HG03103 (cell line): ENCODE measurements around the gene RGS21.
"Not testable (repeated sequence)": the region's sequence is repeated elsewhere in the genome, so short reads cannot be mapped to it uniquely, and the experiment has no call there.

Experiments
- ATAC-seq: cut with Tn5 transposase; IDR thresholded peaks from one replicate; pipeline ENCODE4 v1.9.1; 2021; ENCODE audit warnings: low read depth; ENCODE audit not compliant: unreplicated experiment

RGS21 gene

DNA sequence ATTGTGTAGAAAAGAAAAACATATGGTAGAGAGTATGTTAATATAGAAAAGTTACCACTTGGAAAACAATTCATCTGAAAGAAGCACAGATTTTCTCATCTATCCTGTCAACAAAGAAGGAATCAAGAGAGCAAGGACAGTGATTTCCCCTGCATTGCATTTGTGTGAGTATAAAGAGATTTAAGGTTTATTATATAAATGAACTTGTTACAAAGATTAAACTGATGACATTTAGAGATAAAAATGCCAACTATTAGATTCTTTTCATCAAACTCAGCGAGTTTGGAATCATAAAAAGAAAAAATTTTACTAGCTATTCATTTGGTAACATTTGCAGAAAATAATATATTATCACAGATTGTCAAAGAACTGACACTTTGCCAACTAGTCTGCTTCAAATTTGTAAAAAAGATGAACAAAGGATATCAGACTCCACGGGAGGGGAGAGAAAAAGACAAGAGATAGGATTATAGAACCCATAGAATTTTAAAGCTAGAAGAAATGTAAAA is at the start of gene RGS21:
TSS of gene RGS21 (plus strand) at position 51 of the 509 bp plus-strand sequence. CDS start 26,045 bp downstream, outside the sequence.
- ATAC-seq, result no peak

DNA sequence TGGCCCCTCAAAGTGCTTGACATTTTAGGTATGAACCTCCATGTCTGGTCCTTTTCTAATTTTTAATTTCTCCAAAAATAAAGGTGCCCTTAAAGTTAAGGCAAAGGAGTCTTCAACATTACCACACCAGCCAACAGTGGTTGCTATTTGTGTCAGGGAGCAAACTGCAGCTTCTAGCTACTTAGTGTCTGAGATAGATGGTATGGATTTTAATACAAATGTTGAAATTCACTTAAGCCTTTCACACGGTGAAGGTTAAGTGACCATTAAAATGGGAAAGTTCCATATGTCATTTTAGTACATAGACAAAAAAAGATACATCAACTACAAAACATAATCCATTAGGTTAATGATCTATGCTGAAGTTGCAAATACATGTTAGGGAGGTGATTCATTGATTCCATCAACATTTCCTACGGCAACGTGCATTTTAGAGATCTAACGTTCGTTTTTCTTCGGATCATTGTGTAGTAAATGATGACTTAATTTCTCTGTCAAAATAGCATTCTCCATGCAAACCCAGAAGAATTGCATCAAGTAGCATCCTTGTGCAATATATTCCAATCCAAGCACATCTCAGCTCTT is 48.2 kb upstream of the RGS21 start:
- ATAC-seq, result no peak

GRCh38 chr1:192270398-192270797 is 46.4 kb upstream of the RGS21 start:
- no peak for ATAC-seq

DNA sequence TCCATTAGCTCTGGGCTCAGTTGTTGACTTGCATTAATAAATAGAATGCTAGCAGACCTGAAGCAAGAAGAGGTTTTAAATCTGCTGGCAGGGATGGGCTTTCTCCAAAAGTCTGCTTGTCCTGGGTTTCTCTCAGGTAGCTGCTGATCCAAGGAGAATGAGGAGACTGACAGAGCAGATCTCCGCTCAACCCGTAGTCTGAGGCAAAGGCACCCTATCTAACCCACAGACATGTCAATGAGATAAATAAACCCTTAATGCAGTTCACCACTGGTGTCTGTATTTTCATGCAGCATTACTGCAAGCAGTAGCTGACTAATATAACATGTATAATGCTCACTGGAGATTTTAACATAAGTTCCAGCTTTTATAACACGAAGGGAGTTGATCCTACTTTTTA is 44.1 kb upstream of the RGS21 start:
- no peak for ATAC-seq

DNA sequence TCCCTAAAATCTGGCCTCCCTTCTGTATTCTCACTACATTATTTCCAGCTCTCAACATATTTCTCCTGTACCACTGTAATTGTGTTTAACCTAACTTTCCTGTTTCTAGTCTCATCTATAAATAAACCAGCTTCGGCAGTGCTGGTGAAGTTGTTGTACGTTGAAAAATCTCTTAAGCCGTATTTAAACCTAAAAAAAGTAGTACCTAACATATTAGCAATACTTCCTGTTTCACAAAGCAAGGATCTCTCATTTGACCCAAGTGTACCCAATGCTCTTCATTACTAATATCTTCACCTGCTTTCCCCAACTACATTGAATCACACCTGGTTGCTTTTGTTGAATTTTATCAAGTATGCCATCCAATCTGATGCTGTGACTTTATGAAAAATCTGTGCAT is 42.2 kb upstream of the RGS21 start:
- ATAC-seq, result no peak

GRCh38 chr1:192277635-192278034 is 39.2 kb upstream of the RGS21 start:
- no peak for ATAC-seq

DNA sequence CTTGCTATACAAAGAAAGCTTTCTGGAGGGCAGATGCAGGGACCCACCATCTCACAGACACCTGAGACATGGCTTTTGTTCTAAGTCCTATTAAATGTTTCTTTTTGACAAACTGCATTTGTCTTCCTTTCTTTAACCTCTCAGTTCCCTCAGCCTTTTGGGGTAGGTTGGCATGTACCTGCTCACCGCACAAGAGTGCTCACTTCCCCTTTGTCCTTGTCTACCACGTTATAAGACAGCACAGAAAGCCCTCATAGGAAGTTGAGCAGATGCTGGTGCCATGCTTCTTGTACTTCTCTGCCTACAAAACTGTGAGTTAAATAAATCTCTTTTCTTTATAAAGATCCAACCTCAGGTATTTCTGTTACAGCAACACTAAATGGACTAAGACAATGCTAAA is 31.9 kb upstream of the RGS21 start:
- ATAC-seq, result no peak

- ATAC-seq, result no peak
Measured at GRCh38 chr1:192303029-192303428, 13.8 kb upstream of the RGS21 start.

GRCh38 chr1:192308314-192308713 is 8.5 kb upstream of the RGS21 start:
- ATAC-seq, result not testable (repeated sequence)

DNA sequence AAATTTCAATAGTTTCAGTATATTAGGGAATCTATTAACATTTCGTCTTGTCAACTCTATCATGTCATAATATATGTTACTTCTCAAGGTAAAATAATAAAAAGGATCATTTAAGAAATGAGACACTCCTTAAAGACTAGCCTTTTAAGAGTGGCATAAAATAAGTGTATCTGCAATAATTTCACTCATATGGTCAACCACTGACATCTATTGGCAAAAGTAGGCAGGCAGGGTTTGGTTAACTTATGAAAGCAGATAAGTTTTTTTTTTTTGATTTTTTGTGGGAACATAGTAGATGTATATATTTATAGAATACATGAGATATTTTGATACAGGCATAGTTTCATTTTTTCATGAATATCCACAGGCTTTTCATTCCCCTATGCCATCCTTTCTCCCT is 5.5 kb upstream of the RGS21 start:
- no peak for ATAC-seq

GRCh38 chr1:192327997-192328396 is 11.2 kb downstream of the RGS21 start:
- ATAC-seq, result no peak

DNA sequence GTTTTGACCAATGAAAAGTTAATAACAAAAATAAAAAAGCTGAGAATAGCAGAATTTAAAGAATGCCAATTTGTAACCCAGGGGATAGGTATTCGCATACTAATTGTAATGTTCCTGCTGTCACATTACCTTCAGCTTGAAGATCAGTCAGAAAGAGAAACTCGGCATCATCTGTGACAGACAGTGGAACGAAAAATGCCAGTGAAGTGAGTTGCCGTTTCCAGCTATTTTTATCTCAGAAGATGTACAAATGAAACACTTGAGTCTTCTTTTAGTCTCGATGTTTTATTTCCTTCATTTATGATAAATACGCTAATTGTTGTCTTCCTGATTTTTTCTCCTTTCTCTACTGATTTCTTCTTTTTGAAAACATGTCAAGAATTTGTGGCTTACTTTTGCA is 26.1 kb downstream of the RGS21 start:
- ATAC-seq, result no peak

GRCh38 chr1:192343344-192343743 is 26.6 kb downstream of the RGS21 start:
- ATAC-seq, result no peak

- no peak for ATAC-seq
Measured at GRCh38 chr1:192349314-192349713, 32.5 kb downstream of the RGS21 start.

- ATAC-seq, result no peak
Measured at GRCh38 chr1:192350356-192350755, 33.6 kb downstream of the RGS21 start.

- ATAC-seq, result no peak
Measured at GRCh38 chr1:192351550-192351949, 34.8 kb downstream of the RGS21 start.

GRCh38 chr1:192357924-192358323 is 41.1 kb downstream of the RGS21 start:
- ATAC-seq, result no peak

- ATAC-seq, result no peak
Measured at GRCh38 chr1:192358402-192358801, 41.6 kb downstream of the RGS21 start.

- no peak for ATAC-seq
Measured at GRCh38 chr1:192358822-192359221, 42.0 kb downstream of the RGS21 start.

GRCh38 chr1:192363177-192363576 is 46.4 kb downstream of the RGS21 start:
- no peak for ATAC-seq

DNA sequence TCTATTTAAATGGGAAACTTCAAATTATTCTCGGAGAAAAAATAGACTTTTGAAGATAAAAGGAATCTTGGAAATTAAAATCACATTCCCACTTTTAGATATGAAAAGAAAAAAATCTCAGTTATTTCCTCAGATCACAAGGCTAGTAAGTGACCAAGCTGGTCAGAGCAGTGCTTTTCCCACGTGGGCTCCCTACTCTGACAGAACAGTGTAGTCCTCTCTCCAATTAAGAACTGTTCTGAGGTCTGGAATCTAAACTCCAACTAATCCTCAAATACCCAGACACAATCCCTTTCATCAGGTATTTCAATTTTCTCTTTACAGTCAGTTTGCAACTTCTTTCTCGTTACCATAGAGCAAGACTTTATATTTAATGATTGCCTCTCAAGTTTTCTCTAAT is 50.6 kb downstream of the RGS21 start:
- ATAC-seq, result no peak

GRCh38 chr1:192375306-192375705 is 58.5 kb downstream of the RGS21 start:
- no peak for ATAC-seq

DNA sequence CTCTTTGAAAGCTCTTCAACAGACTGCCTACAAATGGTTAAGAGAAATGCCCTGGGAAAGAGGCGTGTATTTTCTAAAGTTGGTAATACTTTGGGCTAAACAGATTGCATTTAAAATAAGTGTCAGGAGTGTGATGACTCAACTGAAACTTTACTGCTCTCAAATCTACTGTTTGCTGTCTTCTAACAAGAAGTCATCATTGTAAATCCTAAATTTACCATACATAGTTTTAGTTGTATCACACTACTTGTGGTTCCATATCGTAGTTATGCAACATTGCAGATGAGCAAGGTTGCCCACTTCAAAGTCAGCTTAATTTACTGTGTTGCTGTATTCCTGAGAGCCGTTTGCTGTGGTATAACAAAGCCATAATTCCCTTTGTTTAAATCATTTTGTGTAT is 59.6 kb downstream of the RGS21 start:
- ATAC-seq, result no peak
